GM12878 (cell line): ENCODE measurements around the gene DCDC1. TPM values are rescaled to one million over a fixed set of nuclear protein-coding genes. Genes with fewer than 3 reads are reported as not detected.
A peak's percentile ranks its signal among the peaks of the same experiment; 100 is the strongest.

ENCODE experiments used
- ATAC-seq: fragments of 200-7000 bp; cut with Tn5 transposase; 3 replicates; pipeline ENCODE4 v1.9.1; 2020; ENCODE audit warnings: mild to moderate bottlenecking, moderate library complexity
- BruUV-seq: library from RNA; stranded (reverse); fragments of 400-500 nt; replicated peaks from 2 replicates; lab custom pipeline; 2021; lab: Mats Ljungman, UMichigan
- CTCF ChIA-PET: fragments of 300-600 bp; sonication (Branson Sonifier 250); formaldehyde crosslinking; extraction: SDS; loops from one replicate; lab custom pipeline; 2021; ENCODE audit warnings: inconsistent platforms; lab: Yijun Ruan, JAX
- POLR2A ChIA-PET: fragments of 350-600 bp; formaldehyde crosslinking; extraction: SDS; loops from one replicate; lab custom pipeline; 2021; ENCODE audit warnings: inconsistent platforms; lab: Charles Lee
- RAD21 ChIA-PET: fragments of 300-600 bp; sonication (Branson Sonifier 250); formaldehyde crosslinking; loops from one replicate; lab custom pipeline; 2023; ENCODE audit warnings: antibody characterized with exemption; ENCODE audit not compliant: unreplicated experiment; lab: Charles Lee
- SMC1A ChIA-PET: fragments of 300-600 bp; sonication (Branson Sonifier 250); formaldehyde crosslinking; loops from one replicate; lab custom pipeline; 2023; ENCODE audit not compliant: unreplicated experiment, uncharacterized antibody; lab: Charles Lee
- DNase-seq: peaks from one replicate; pipeline ENCODE4 v3.0.0-alpha.2; 2011; ENCODE audit warnings: low read depth, low spot score
- FAIRE-seq: peaks from 3 replicates; lab custom pipeline; 2011; peaks lifted over from hg19 to GRCh38; lab: Jason Lieb, UNC
- H2AFZ ChIP-seq: 2 replicates; pipeline ENCODE4 v1.6.0; 2011; ENCODE audit warnings: low read depth, low read length, control low read depth; ENCODE audit not compliant: control insufficient read depth
- H3K27ac ChIP-seq: 2 replicates; pipeline ENCODE4 v1.5.1; 2011; ENCODE audit warnings: control low read depth; ENCODE audit not compliant: control insufficient read depth, insufficient read depth
- H3K27me3 ChIP-seq, 2 experiments: replicated peaks in 1 of 2; 2 replicates each; pipeline versions ENCODE4 v1.6.0 to v1.6.1; 2011; ENCODE audit warnings: low read length in 1 of 2; ENCODE audit not compliant: control insufficient read depth in 2 of 2, insufficient read depth in 2 of 2
- H3K36me3 ChIP-seq, 2 experiments: 2 replicates each; pipeline ENCODE4 v1.5.1; 2011; ENCODE audit warnings: low read length in 1 of 2; ENCODE audit not compliant: control insufficient read depth in 2 of 2, insufficient read depth in 2 of 2
- H3K4me1 ChIP-seq: 2 replicates; pipeline ENCODE4 v1.6.1; 2011; ENCODE audit warnings: mild to moderate bottlenecking, low read length, moderate library complexity, mixed read lengths; ENCODE audit not compliant: control insufficient read depth, insufficient read depth
- H3K4me2 ChIP-seq: 2 replicates; pipeline ENCODE4 v1.6.0; 2011; ENCODE audit warnings: control low read depth; ENCODE audit not compliant: control insufficient read depth, insufficient read depth
- H3K4me3 ChIP-seq: fragments of 200-600 bp; sonication (generic); 2 replicates; pipeline ENCODE4 v1.5.1; 2016
- H3K79me2 ChIP-seq: 2 replicates; pipeline ENCODE4 v1.6.0; 2011; ENCODE audit warnings: low read length; ENCODE audit not compliant: control insufficient read depth, insufficient read depth
- H3K9ac ChIP-seq: 2 replicates; pipeline ENCODE4 v1.8.0; 2011; ENCODE audit warnings: low read length, control low read depth, mixed read lengths; ENCODE audit not compliant: control insufficient read depth, insufficient read depth
- H3K9me3 ChIP-seq: replicated peaks from 3 replicates; pipeline ENCODE4 v1.5.1; 2011; ENCODE audit warnings: mild to moderate bottlenecking, low read length; ENCODE audit not compliant: control insufficient read depth, insufficient read depth
- H4K20me1 ChIP-seq: 2 replicates; pipeline ENCODE4 v1.6.0; 2011; ENCODE audit not compliant: control insufficient read depth, insufficient read depth
- BACH1 ChIP-seq: fragments of 450-650 bp; IDR thresholded peaks from 2 replicates; pipeline ENCODE4 v1.6.1; 2017; ENCODE audit warnings: mild to moderate bottlenecking, borderline replicate concordance
- CTCF ChIP-seq, 3 experiments: IDR thresholded peaks in 2 of 3; conservative IDR thresholded peaks in 1 of 3; 2 replicates each; pipeline ENCODE4 v1.5.1; 2011; ENCODE audit warnings: low read depth in 3 of 3, low read length in 3 of 3, mild to moderate bottlenecking in 3 of 3, control low read depth in 2 of 3, moderate library complexity in 2 of 3, inconsistent platforms in 1 of 3, mixed read lengths in 1 of 3; ENCODE audit not compliant: control insufficient read depth in 2 of 3, insufficient read depth in 1 of 3; ENCODE audit errors: extremely low read depth in 1 of 3
- IKZF2 ChIP-seq, 2 experiments: fragments of 450-650 bp; IDR thresholded peaks; 2 replicates each; pipeline ENCODE4 v1.6.1; 2017; ENCODE audit warnings: mild to moderate bottlenecking in 2 of 2, moderate library complexity in 2 of 2
- MAX ChIP-seq: IDR thresholded peaks from 2 replicates; pipeline ENCODE4 v1.6.1; 2012; ENCODE audit warnings: low read depth, low read length, improper control_type of control experiment
- POLR2A ChIP-seq: IDR thresholded peaks from 2 replicates; pipeline ENCODE4 v1.6.1; 2011; ENCODE audit warnings: low read depth, mild to moderate bottlenecking, low read length
- RAD21 ChIP-seq: IDR thresholded peaks from 2 replicates; pipeline ENCODE4 v1.6.1; 2011; ENCODE audit warnings: mild to moderate bottlenecking, low read depth, low read length, moderate library complexity; ENCODE audit not compliant: insufficient read depth
- STAT3 ChIP-seq: IDR thresholded peaks from 2 replicates; pipeline ENCODE4 v1.6.1; 2011; ENCODE audit warnings: low read depth, low read length, improper control_type of control experiment
- ZZZ3 ChIP-seq: IDR thresholded peaks from 2 replicates; pipeline ENCODE4 v1.6.1; 2011; ENCODE audit warnings: low read depth; ENCODE audit not compliant: control insufficient read depth, insufficient read length
- WGBS: methylation state at CpG from one replicate; pipeline ENCODE4 v1.1.6; 2016; ENCODE audit warnings: low lambda C conversion rate; ENCODE audit not compliant: insufficient replicate concordance, insufficient coverage; ENCODE audit errors: missing lambda C conversion rate; 5-methylcytosine and 5-hydroxymethylcytosine counted together
- in situ Hi-C: fragments of 300-500 bp; cut with MboI; formaldehyde crosslinking; loops from 9 replicates; pipeline ENCODE4 v1.14.3; 2018; ENCODE audit warnings: mixed read lengths
- intact Hi-C: fragments of 100-400 bp; cut with micrococcal nuclease; formaldehyde crosslinking; loops from one replicate; pipeline ENCODE4 v1.14.2; 2022; ENCODE audit not compliant: unreplicated experiment
- polyA plus RNA-seq, 11 experiments: library from polyadenylated mRNA; depleted of rRNA in 4 of 11; unstranded in 6 of 11; stranded (reverse) in 5 of 11; fragments of >200 nt; fragmentation: Nextera tagmentation in 4 of 11; fragmentation: Illumina TruSeq in 1 of 11; extraction: Ambion mirVana in 4 of 11; extraction: Trizol in 1 of 11; gene quantifications; 1 replicate in 1 of 11; 2 replicates in 10 of 11; pipeline versions ENCODE4 v1.2.1 to v1.2.3, GENCODE V29; 2011 to 2016; ENCODE audit warnings: inconsistent platforms in 2 of 11, missing spikeins in 2 of 11, low read depth in 1 of 11
- total RNA-seq, 4 experiments: library from RNA; depleted of rRNA in 3 of 4; stranded (reverse); fragments of >200 nt in 3 of 4; fragmentation: Illumina TruSeq in 1 of 4; extraction: Trizol in 1 of 4; gene quantifications; 2 replicates each; pipeline versions ENCODE4 v1.2.1 to v1.2.3, GENCODE V29; 2013 to 2021
- TF ChIP-seq, protein P1 (sequence below): fragments of 450-650 bp; IDR thresholded peaks from 2 replicates; pipeline ENCODE4 v1.6.1; 2017; ENCODE audit warnings: mild to moderate bottlenecking, moderate library complexity

Gene DCDC1
- total and polyA plus RNA-seq, 10 of the 15 experiments (the other 5 are each of a cell fraction or from before 2014, with no cell fraction given): not detected

- 0% methylated on average over 2 of the region's 2 CpGs for WGBS
- intact Hi-C loops: no loop called here
- H3K4me2 ChIP-seq: no peak overlapping the region
- H3K36me3 ChIP-seq: no peaks in the 10 kb centered on the region
- no peak for FAIRE-seq
- no peaks in the 10 kb centered on the region for H3K4me1 ChIP-seq
- ATAC-seq: peak; percentile 55; the same call in 2 of the 3 replicates
- ChIA-PET POLR2A (no interaction called here), RAD21 (interaction anchor here (1.3 kb wide), 1 partner anchor 85 kb away, joined by 5 read pairs; no protein-coding TSS in a partner anchor), SMC1A (interaction anchor here (1.3 to 2.6 kb wide), 2 partner anchors 32 to 85 kb away, joined by 4 to 11 read pairs; no protein-coding TSS in a partner anchor), CTCF (interaction anchor here (0.9 to 2.1 kb wide), 7 partner anchors 8 to 271 kb away, joined by 3 to 16 read pairs (median 4); no protein-coding TSS in a partner anchor)
- in situ Hi-C loops: no loop called here
- no peak overlapping the region for H3K9ac ChIP-seq
- no peak overlapping the region for H3K27ac ChIP-seq
- no peaks in the 10 kb centered on the region for H3K9me3 ChIP-seq
- H3K27me3 ChIP-seq: no peaks in the 10 kb centered on the region
- H4K20me1 ChIP-seq: no peaks in the 10 kb centered on the region
- DNase-seq: no peak
- H2AFZ ChIP-seq: no peak overlapping the region
- H3K79me2 ChIP-seq: no peaks in the 10 kb centered on the region
- BruUV-seq: no TSS peak
- H3K4me3 ChIP-seq: no peak overlapping the region
- no peak for TF ChIP-seq ZZZ3
- TF ChIP-seq RAD21: peak; percentile 60
- peak; percentile 16 to 39 (median 30); a peak in 4 of 6 replicates for TF ChIP-seq CTCF (IDR thresholded peaks at IDR 0.05 in 2 of 3, conservative IDR thresholded peaks at IDR 0.05 in 1 of 3; ENCODE audit: control insufficient read depth in 2 of 3, extremely low read depth in 1 of 3, insufficient read depth in 1 of 3, low read depth in 3 of 3, low read length in 3 of 3)
- no peak for TF ChIP-seq POLR2A
- TF ChIP-seq IKZF2 (IDR thresholded peaks at IDR 0.05): no peak
- no peak for TF ChIP-seq MAX
- TF ChIP-seq STAT3: no peak
- TF ChIP-seq, protein P1, sequence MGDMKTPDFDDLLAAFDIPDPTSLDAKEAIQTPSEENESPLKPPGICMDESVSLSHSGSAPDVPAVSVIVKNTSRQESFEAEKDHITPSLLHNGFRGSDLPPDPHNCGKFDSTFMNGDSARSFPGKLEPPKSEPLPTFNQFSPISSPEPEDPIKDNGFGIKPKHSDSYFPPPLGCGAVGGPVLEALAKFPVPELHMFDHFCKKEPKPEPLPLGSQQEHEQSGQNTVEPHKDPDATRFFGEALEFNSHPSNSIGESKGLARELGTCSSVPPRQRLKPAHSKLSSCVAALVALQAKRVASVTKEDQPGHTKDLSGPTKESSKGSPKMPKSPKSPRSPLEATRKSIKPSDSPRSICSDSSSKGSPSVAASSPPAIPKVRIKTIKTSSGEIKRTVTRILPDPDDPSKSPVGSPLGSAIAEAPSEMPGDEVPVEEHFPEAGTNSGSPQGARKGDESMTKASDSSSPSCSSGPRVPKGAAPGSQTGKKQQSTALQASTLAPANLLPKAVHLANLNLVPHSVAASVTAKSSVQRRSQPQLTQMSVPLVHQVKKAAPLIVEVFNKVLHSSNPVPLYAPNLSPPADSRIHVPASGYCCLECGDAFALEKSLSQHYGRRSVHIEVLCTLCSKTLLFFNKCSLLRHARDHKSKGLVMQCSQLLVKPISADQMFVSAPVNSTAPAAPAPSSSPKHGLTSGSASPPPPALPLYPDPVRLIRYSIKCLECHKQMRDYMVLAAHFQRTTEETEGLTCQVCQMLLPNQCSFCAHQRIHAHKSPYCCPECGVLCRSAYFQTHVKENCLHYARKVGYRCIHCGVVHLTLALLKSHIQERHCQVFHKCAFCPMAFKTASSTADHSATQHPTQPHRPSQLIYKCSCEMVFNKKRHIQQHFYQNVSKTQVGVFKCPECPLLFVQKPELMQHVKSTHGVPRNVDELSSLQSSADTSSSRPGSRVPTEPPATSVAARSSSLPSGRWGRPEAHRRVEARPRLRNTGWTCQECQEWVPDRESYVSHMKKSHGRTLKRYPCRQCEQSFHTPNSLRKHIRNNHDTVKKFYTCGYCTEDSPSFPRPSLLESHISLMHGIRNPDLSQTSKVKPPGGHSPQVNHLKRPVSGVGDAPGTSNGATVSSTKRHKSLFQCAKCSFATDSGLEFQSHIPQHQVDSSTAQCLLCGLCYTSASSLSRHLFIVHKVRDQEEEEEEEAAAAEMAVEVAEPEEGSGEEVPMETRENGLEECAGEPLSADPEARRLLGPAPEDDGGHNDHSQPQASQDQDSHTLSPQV: no peak
- no peak for TF ChIP-seq BACH1
Measured at GRCh38 chr11:30960387-30960992, 409.0 kb downstream of the DCDC1 start.
